Stimulated activated CD8-positive, alpha-beta memory T cell treated with anti-CD3 and anti-CD28 coated beads, Interleukin-15, amount 100 ng/mL, for 4 hours (primary cell): ENCODE measurements around the gene TIGD2.

Experiments
- DNase-seq, 2 donors: peaks; one replicate each; pipeline ENCODE4 v3.0.0-alpha.2; 2020; ENCODE audit warnings: low read depth in 2 of 2

The TIGD2 gene

GRCh38 chr4:89110986-89111832 lies at the start of gene TIGD2:
TIGD2 (plus strand) TSS chr4:89111533; CDS start chr4:89112975, 1,442 bp downstream.
- DNase-seq: peak; percentile 73 to 83

DNA sequence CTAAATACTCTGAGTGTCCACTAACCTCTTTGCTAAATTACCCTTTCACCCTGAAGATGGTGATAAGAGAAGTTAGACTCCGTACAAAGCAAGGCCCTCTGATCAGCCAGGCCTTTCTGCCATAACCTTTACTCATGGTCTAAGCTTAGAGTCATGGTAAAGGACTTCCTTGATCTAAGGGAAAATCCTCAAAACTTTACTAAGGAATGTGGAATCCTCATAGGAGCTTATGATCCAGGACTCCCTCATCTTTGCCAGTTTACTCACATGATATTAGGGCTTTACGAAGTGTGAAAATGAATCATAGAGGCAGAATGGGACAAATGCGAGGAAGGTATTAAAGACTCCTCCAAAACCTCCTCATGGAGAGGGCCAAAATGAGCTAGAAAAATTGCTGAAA lies 46.5 kb upstream of the TIGD2 start:
- DNase-seq: no peak

GRCh38 chr4:89067417-89067816 lies 43.9 kb upstream of the TIGD2 start:
- no peak for DNase-seq

DNA sequence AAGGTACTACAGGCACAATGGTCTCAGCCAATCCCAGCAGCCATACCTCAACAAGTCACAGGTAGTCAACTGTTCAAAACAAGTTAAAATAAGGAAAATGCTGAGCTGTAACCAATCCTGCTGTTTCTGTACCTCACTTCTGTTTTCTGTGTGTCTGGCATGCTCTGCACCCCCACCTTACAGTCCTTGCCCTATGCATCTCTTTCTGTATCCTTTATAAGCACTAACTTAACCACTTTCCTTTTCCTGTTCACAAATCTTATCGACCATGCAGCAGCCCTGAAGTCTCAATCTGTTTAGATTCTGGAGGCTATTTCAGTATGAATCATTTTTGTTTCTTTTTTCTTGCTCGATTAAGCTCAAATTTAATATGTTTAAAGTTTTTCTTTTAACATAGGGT lies 41.9 kb upstream of the TIGD2 start:
- no peak for DNase-seq

DNA sequence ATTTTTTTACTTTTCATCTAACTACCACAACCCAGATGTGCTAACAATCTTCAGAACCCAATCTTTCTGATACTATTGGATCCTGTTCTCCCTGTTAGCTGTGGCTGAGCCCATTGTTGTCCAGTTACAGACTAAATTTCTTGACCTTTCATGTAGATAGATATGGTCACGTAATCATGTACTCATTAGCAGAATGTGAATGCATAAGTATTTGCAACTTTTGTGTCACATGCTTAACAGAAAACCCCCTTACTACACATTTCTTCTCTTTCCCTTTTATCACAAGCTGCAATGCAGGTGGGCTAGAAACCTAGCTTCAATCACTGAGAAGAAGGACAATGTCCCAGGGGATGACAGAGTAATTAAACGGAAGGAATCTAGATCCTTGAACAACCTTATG lies 41.3 kb upstream of the TIGD2 start:
- DNase-seq: no peak

DNA sequence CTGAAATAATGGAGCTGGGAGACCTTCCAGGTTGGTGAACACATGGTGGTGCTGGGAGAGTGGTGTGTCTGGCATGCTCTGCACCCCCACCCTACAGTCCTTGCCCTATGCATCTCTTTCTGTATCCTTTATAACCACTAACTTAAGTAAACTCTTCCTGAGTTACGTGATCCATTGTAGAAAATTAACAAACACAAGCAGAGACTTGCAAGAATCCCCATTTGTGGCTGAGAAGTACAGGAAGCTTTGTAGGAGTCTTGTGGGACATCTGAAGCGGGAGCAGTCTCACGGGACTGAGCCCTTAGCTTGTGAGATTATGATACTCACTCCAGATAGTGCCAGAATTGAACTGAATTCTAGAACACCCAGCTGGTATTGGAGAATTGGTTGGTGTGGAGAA lies 40.0 kb upstream of the TIGD2 start:
- DNase-seq: no peak

DNA sequence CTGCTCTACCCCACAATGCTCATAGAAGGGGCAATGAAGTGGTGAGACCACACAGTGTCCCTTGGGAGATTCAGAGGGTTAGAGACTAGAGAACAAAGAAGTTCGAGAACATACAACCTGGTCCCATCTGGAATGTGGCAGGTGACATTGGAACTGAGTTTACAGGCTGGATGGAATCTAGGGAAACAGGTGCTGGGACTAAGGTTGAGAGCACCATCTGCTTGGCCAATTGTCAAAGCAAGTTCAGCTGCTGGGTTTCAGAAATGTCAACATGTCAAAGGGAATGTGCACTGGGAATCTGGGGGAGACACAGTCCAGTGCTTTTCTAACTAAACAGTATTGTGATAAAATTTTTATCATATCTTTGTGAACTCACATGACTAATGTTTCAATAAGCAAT lies 38.4 kb upstream of the TIGD2 start:
- DNase-seq: no peak

GRCh38 chr4:89077761-89078160 lies 33.6 kb upstream of the TIGD2 start:
- no peak for DNase-seq

DNA sequence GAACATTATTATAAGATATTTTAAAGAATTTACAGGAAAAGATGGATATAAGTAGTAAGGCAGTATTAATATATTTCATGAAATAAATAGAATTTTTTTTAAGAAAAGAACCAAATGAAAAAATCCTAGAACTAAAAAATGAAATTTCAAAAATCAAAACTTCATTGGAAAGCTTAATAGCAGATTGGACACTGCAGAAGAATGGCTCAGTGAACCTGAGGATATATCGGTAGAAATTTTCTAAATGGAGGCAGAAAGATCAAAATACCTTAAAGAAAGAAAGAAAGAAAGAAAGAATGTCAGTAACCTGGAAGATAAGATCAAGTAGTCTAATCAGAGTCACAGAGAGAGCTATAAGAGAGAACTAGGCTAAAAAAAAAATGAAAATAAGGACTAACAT lies 33.0 kb upstream of the TIGD2 start:
- no peak for DNase-seq

DNA sequence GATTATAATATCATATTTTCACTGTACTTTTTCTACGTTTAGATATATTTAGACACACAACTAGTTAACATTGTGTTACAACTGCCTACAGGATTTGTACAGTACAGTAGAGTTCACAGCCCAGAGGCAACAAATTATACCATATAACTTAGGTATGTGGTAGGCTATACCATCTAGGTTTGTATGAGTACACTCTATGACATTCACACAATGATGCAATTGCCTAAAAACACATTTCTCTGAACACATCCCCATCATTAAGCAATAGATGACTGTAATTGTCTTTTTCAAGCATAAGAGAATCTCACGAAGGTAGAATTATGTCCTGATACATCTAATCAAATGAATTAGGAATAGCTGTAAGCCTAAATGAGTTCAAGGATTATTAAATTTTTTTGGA lies 12.3 kb upstream of the TIGD2 start:
- no peak for DNase-seq

GRCh38 chr4:89099471-89099870 lies 11.9 kb upstream of the TIGD2 start:
- no peak for DNase-seq

DNA sequence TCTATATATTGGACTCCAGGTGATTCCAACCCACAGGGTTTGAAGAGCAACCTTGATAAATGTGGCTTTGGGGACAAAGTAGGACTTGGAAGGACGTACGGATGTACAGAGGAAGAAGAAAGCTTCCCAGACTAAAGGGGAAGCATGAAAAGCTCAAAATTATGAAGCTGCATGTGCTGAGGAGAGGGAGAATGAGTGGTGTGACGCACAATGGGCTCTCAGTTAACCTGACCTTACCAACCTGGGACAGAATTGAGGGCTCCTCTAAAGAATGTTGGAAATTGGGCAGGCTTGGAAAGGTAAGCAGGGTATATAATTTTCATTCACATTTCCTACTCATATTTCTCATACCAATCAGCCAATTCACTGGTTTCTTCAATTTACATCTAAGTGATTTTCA lies 10.5 kb upstream of the TIGD2 start:
- DNase-seq: no peak

- DNase-seq: no peak
Observed at GRCh38 chr4:89101256-89102161, 9.8 kb upstream of the TIGD2 start.

- DNase-seq: no peak
Observed at GRCh38 chr4:89105726-89106125, 5.6 kb upstream of the TIGD2 start.

- DNase-seq: no peak
Observed at GRCh38 chr4:89108091-89108490, 3.2 kb upstream of the TIGD2 start.

GRCh38 chr4:89109841-89110540 lies 1.3 kb upstream of the TIGD2 start:
- no peak for DNase-seq

GRCh38 chr4:89110541-89110985 lies 770 bp upstream of the TIGD2 start:
- no peak for DNase-seq

GRCh38 chr4:89111833-89112563 lies 665 bp downstream of the TIGD2 start:
- no peak for DNase-seq

GRCh38 chr4:89113415-89113814 lies 2.1 kb downstream of the TIGD2 start:
- no peak for DNase-seq

DNA sequence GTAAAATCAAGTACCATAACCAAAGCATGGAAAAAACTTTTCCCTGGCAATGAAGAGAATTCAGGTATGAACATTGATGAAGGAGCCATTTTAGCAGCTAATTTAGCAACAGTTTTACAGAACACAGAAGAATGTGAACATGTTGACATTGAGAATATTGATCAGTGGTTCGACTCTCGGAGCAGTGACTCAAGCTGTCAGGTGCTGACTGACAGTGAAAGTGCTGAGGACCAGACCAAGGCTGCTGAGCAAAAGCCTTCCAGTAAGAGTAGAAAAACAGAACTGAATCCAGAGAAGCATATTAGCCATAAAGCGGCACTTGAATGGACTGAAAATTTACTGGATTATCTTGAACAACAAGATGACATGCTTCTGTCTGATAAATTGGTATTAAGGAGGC lies 2.8 kb downstream of the TIGD2 start:
- DNase-seq: no peak

DNA sequence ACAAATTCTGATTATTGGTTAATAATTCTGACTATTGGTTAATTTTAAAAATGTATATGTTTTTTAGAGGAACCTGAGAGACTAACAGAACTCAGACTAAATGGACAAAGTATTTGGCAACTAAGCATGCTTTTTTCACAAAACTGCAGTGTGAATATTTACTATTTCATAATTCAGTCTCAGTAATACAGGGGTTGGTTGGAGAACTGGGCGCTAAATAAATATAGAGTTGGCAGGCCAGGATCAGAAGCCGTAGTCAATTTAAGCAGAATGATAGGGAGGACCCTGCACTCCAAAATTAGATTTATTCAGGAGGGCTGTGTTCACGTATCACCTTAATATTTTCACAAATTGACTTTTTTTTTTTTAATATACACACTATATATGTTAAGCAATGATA lies 5.8 kb downstream of the TIGD2 start:
- no peak for DNase-seq

- DNase-seq: no peak
Observed at GRCh38 chr4:89119166-89119565, 7.8 kb downstream of the TIGD2 start.
